H1 (cell line): ENCODE data around the gene TPP2. TPM values are rescaled to one million over a fixed set of nuclear protein-coding genes. Genes with fewer than 3 reads are reported as not detected.

Experiments used
- YY1 ChIP-seq: IDR thresholded peaks from 2 replicates; pipeline ENCODE4 v1.6.1; 2011; ENCODE audit warnings: low read depth, mild to moderate bottlenecking, low read length
- polyA plus RNA-seq, 7 experiments: library from polyadenylated mRNA; depleted of rRNA in 3 of 7; stranded (reverse) in 5 of 7; unstranded in 2 of 7; fragments of >200 nt in 5 of 7; fragments of 200-250 nt in 2 of 7; gene quantifications; 1 replicate in 5 of 7; 2 replicates in 1 of 7; 4 replicates in 1 of 7; pipeline versions ENCODE4 v1.2.1 to v1.2.3, GENCODE V29; 2011 to 2013; ENCODE audit warnings: missing spikeins in 2 of 7, mixed read lengths in 2 of 7
- total RNA-seq: library from RNA; stranded (reverse); fragmentation: NEBNext Ultra II Directional; extraction: Animal tissue kit (Norgen Biotek cat#: 25700); gene quantifications from 2 replicates; pipeline ENCODE4 v1.2.1, GENCODE V29; 2021
- TF ChIP-seq, protein P1 (sequence below): IDR thresholded peaks from 2 replicates; pipeline ENCODE4 v1.6.1; 2012; ENCODE audit warnings: low read length, inconsistent platforms

TPP2 gene
- total and polyA plus RNA-seq, 2 of the 8 experiments (the other 6 are each of a cell fraction or from before 2014, with no cell fraction given) = 15.9 to 85.7 TPM

GRCh38 chr13:102659168-102659713 lies 62.5 kb downstream of the TPP2 start (continued):
- TF ChIP-seq YY1 = no peak
- TF ChIP-seq, protein P1, sequence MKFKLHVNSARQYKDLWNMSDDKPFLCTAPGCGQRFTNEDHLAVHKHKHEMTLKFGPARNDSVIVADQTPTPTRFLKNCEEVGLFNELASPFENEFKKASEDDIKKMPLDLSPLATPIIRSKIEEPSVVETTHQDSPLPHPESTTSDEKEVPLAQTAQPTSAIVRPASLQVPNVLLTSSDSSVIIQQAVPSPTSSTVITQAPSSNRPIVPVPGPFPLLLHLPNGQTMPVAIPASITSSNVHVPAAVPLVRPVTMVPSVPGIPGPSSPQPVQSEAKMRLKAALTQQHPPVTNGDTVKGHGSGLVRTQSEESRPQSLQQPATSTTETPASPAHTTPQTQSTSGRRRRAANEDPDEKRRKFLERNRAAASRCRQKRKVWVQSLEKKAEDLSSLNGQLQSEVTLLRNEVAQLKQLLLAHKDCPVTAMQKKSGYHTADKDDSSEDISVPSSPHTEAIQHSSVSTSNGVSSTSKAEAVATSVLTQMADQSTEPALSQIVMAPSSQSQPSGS = no peak
